HUES48 (cell line): ENCODE results near the gene TRPM1.

ENCODE experiments used
- H3K27ac ChIP-seq: one replicate; pipeline ENCODE4 v1.7.0; 2013; ENCODE audit warnings: low read depth, low read length, inconsistent platforms
- H3K27me3 ChIP-seq: 2 replicates; pipeline ENCODE4 v1.6.1; 2013; ENCODE audit warnings: mild to moderate bottlenecking, low read length; ENCODE audit not compliant: control insufficient read depth, insufficient read depth
- H3K36me3 ChIP-seq: 2 replicates; pipeline ENCODE4 v1.6.1; 2013; ENCODE audit warnings: low read length; ENCODE audit not compliant: control insufficient read depth, insufficient read depth
- H3K4me1 ChIP-seq: 2 replicates; pipeline ENCODE4 v1.6.1; 2013; ENCODE audit warnings: mild to moderate bottlenecking, low read length; ENCODE audit not compliant: control insufficient read depth, insufficient read depth
- H3K4me3 ChIP-seq: 2 replicates; pipeline ENCODE4 v1.5.1; 2013; ENCODE audit warnings: mild to moderate bottlenecking, low read depth, low read length
- H3K9ac ChIP-seq: 2 replicates; pipeline ENCODE4 v1.6.1; 2013; ENCODE audit warnings: mild to moderate bottlenecking, low read depth, low read length, moderate library complexity
- H3K9me3 ChIP-seq: 2 replicates; pipeline ENCODE4 v1.6.1; 2013; ENCODE audit warnings: low read length; ENCODE audit not compliant: control insufficient read depth, insufficient read depth

TRPM1 gene

GRCh38 chr15:31116423-31117030, 15.0 kb upstream of the TRPM1 start:
- no peak overlapping the region for H3K27ac ChIP-seq
- H3K27me3 ChIP-seq: no peaks in the 10 kb centered on the region
- H3K9ac ChIP-seq: no peak overlapping the region
- H3K36me3 ChIP-seq: no peaks in the 10 kb centered on the region
- H3K4me3 ChIP-seq: no peak overlapping the region
- H3K9me3 ChIP-seq: peaks cover 6% of the 10 kb centered on the region; the same call in 1 of the 2 replicates
- H3K4me1 ChIP-seq: no peaks in the 10 kb centered on the region

GRCh38 chr15:31111091-31111647, 9.6 kb upstream of the TRPM1 start:
- Histone ChIP-seq H3K9me3 (peaks cover 6% of the 10 kb centered on the region; the same call in 1 of the 2 replicates), H3K36me3 (no peaks in the 10 kb centered on the region), H3K9ac (no peak overlapping the region), H3K4me1 (no peaks in the 10 kb centered on the region), H3K27me3 (no peaks in the 10 kb centered on the region), H3K4me3 (no peak overlapping the region), H3K27ac (no peak overlapping the region)

GRCh38 chr15:31108836-31109235, 7.3 kb upstream of the TRPM1 start:
- H3K36me3 ChIP-seq: no peaks in the 10 kb centered on the region
- H3K9me3 ChIP-seq: no peaks in the 10 kb centered on the region
- H3K4me3 ChIP-seq: no peak overlapping the region
- H3K4me1 ChIP-seq: no peaks in the 10 kb centered on the region
- no peaks in the 10 kb centered on the region for H3K27me3 ChIP-seq
- H3K9ac ChIP-seq: no peak overlapping the region
- no peak overlapping the region for H3K27ac ChIP-seq

GRCh38 chr15:31106495-31107300, 5.2 kb upstream of the TRPM1 start:
- Histone ChIP-seq H3K27me3 (no peaks in the 10 kb centered on the region), H3K27ac (no peak overlapping the region), H3K36me3 (no peaks in the 10 kb centered on the region), H3K9ac (no peak overlapping the region), H3K4me1 (no peaks in the 10 kb centered on the region), H3K9me3 (no peaks in the 10 kb centered on the region), H3K4me3 (no peak overlapping the region)

- no peaks in the 10 kb centered on the region for H3K36me3 ChIP-seq
- H3K4me3 ChIP-seq: no peak overlapping the region
- no peaks in the 10 kb centered on the region for H3K27me3 ChIP-seq
- H3K27ac ChIP-seq: no peak overlapping the region
- H3K9me3 ChIP-seq: no peaks in the 10 kb centered on the region
- H3K9ac ChIP-seq: no peak overlapping the region
- peaks cover 6% of the 10 kb centered on the region; the same call in 1 of the 2 replicates for H3K4me1 ChIP-seq
These were observed 2.5 kb upstream of the TRPM1 start for GRCh38 chr15:31104003-31104402.

- H3K9ac ChIP-seq: no peak overlapping the region
- H3K4me3 ChIP-seq: no peak overlapping the region
- peak overlapping the region; percentile 14 for H3K27ac ChIP-seq
- H3K9me3 ChIP-seq: no peaks in the 10 kb centered on the region
- H3K4me1 ChIP-seq: peaks cover 7% of the 10 kb centered on the region; the same call in 1 of the 2 replicates
- H3K27me3 ChIP-seq: no peaks in the 10 kb centered on the region
- no peaks in the 10 kb centered on the region for H3K36me3 ChIP-seq
These were observed 1.1 kb upstream of the TRPM1 start for GRCh38 chr15:31102374-31103342.

GRCh38 chr15:31102039-31102321, 455 bp upstream of the TRPM1 start:
- Histone ChIP-seq H3K4me3 (no peak overlapping the region), H3K9ac (no peak overlapping the region), H3K4me1 (peaks cover 7% of the 10 kb centered on the region; the same call in 1 of the 2 replicates), H3K27ac (peak overlapping the region; percentile 14), H3K27me3 (no peaks in the 10 kb centered on the region), H3K36me3 (no peaks in the 10 kb centered on the region), H3K9me3 (no peaks in the 10 kb centered on the region)

- Histone ChIP-seq H3K9ac (no peak overlapping the region), H3K4me1 (peaks cover 7% of the 10 kb centered on the region; the same call in 1 of the 2 replicates), H3K27me3 (no peaks in the 10 kb centered on the region), H3K4me3 (no peak overlapping the region), H3K27ac (no peak overlapping the region), H3K36me3 (no peaks in the 10 kb centered on the region), H3K9me3 (no peaks in the 10 kb centered on the region)
These were observed 787 bp downstream of the TRPM1 start for GRCh38 chr15:31100738-31101137.

- H3K4me3 ChIP-seq: no peak overlapping the region
- H3K4me1 ChIP-seq: peaks cover 7% of the 10 kb centered on the region; the same call in 1 of the 2 replicates
- no peaks in the 10 kb centered on the region for H3K27me3 ChIP-seq
- no peak overlapping the region for H3K9ac ChIP-seq
- H3K9me3 ChIP-seq: no peaks in the 10 kb centered on the region
- H3K27ac ChIP-seq: no peak overlapping the region
- no peaks in the 10 kb centered on the region for H3K36me3 ChIP-seq
These were observed 2.4 kb downstream of the TRPM1 start for GRCh38 chr15:31098953-31099740.

- H3K36me3 ChIP-seq: no peaks in the 10 kb centered on the region
- H3K27me3 ChIP-seq: no peaks in the 10 kb centered on the region
- H3K27ac ChIP-seq: no peak overlapping the region
- no peak overlapping the region for H3K4me3 ChIP-seq
- H3K9me3 ChIP-seq: no peaks in the 10 kb centered on the region
- H3K4me1 ChIP-seq: peaks cover 7% of the 10 kb centered on the region; the same call in 1 of the 2 replicates
- H3K9ac ChIP-seq: no peak overlapping the region
These were observed 3.0 kb downstream of the TRPM1 start for GRCh38 chr15:31098491-31098917.
